HG02943 (cell line): ENCODE results near the gene CHRNB1.
"Not testable (repeated sequence)": the region's sequence is repeated elsewhere in the genome, so short reads cannot be mapped to it uniquely, and the experiment has no call there.

Source experiments
- ATAC-seq: cut with Tn5 transposase; IDR thresholded peaks from one replicate; pipeline ENCODE4 v1.9.1; 2021; ENCODE audit warnings: mild to moderate bottlenecking, low read depth, moderate library complexity; ENCODE audit not compliant: unreplicated experiment

CHRNB1 gene

DNA sequence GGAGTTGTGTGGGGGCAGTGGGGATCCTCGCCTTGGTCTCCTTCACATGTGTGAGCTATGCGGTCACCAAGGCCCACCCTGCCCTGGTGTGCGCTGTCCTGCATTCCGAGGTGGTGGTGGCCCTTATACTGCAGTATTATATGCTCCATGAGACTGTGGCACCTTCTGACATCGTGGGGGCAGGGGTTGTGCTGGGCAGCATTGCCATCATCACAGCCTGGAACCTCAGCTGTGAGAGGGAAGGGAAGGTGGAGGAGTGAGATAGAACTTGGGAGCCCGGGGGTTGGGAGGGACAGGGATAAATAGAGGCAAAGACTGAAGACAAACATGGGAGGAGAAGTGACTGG is 37.9 kb downstream of the CHRNB1 start:
- ATAC-seq = not testable (repeated sequence)

DNA sequence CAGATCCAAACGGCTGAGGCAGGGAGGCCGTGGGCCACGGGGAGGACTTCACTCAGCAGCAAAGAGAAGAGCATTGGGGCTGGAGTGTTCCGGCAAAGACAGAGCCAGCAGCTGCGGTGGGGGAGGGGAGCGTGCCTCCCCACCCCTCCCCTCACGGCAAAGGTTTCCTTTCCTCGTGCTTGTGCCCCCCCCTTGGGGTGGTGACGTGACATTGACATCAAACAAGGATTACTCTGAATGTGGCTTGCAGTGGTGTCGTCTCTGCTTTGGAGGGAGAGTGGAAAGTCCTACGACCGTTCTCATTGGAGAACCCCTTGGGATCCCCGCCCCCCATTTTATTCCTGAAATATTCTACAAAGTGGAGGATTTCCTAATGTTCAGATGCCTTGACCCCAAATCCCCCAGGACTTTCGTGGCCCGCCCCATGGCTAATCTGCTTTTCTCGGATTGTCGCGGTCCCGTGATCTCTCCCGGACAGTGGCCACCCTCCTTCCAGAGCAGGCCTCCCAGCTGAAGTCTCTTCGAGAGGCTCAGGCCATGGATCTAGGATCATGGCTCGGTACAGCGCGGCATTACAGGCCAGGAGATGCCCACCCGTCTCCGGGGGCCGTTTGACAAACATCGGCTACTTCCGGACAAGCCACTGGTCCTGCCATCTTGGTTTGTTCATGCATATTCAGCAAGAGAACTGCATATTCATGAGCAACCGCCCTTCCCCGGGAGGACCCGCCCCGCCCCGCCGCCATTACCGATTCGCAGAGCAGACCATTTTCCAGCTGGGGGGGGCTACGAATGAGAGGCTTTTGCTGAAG is 38.6 kb downstream of the CHRNB1 start:
- ATAC-seq = peak; percentile 34

- ATAC-seq = peak; percentile 63
Measured at GRCh38 chr17:7484067-7484918, 39.4 kb downstream of the CHRNB1 start, which contains the start of gene POLR2A. POLR2A (plus strand) TSS chr17:7484366.

- ATAC-seq = no peak
Measured at GRCh38 chr17:7484919-7485377, 40.1 kb downstream of the CHRNB1 start.

DNA sequence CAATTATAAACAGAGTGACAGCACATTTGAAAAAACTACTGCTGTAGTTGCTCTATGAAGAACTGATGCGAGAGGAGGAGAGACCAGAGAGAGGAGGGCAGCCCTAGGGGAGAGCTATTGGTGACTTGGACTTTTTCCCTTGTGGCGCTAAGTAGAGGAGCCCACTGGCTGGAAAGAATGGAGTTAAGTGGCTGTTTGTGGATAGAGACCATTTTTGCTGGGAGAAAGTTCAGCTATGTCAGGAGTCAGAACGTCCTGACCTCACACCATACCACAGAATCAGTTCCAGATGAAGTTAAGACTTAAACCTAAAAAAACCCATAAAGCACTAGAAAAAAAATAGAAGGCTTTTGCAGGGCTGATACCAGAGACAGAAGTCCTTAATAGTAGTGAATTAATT is 41.3 kb downstream of the CHRNB1 start:
- ATAC-seq = no peak

- ATAC-seq = no peak
Measured at GRCh38 chr17:7490144-7490543, 45.3 kb downstream of the CHRNB1 start.

DNA sequence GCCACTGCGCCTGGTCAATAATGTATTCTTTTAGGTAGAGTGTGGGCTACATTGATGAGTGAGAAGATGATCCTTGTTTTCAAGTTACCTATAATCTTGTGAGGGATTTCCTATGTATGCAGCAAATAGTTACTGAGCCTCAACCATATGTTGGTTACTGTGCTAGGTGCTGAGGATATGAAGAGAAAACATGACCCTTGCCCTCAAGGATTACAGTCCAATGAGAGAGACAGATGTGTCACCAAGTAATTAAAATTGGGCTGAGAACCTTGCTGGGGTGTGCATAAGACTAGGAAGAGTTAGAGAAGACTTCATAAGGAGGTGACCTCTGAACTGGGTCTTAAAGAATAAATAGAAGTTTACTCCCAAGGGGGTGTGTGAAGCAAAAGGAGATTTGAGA is 46.7 kb downstream of the CHRNB1 start:
- ATAC-seq = no peak

GRCh38 chr17:7493941-7494340 is 49.1 kb downstream of the CHRNB1 start:
- ATAC-seq = no peak

DNA sequence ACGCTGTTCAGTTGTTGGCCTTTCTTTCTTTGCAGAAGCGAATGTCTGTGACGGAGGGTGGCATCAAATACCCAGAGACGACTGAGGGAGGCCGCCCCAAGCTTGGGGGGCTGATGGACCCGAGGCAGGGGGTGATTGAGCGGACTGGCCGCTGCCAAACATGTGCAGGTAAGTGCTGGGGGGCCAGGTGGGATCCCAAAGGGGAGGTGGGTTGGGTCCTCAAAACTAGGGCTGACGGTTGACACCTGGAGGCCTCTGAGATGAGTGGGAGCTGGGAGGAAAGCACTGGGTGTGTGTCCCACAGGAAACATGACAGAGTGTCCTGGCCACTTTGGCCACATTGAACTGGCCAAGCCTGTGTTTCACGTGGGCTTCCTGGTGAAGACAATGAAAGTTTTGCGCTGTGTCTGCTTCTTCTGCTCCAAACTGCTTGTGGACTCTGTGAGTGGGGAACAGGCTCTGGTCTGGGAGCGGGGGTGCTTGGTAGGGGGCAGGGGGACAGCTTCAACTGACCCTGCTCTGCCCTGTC is 51.1 kb downstream of the CHRNB1 start:
- ATAC-seq = no peak

GRCh38 chr17:7496470-7497183 is 51.8 kb downstream of the CHRNB1 start:
- ATAC-seq = no peak

GRCh38 chr17:7497228-7497627 is 52.4 kb downstream of the CHRNB1 start:
- no peak for ATAC-seq

- ATAC-seq = no peak
Measured at GRCh38 chr17:7497636-7498035, 52.8 kb downstream of the CHRNB1 start.

- no peak for ATAC-seq
Measured at GRCh38 chr17:7499161-7499560, 54.3 kb downstream of the CHRNB1 start.

DNA sequence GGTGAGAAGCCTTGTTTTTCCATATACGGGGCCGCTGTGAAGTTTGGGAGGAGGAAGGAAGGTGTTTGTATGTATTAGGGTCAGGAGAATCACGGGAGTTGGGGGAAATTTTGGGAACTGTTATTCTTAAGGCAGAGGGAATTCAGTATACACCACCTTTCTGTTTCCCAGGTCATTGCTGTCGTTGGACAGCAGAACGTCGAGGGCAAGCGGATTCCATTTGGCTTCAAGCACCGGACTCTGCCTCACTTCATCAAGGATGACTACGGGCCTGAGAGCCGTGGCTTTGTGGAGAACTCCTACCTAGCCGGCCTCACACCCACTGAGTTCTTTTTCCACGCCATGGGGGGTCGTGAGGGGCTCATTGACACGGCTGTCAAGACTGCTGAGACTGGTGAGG is 56.9 kb downstream of the CHRNB1 start:
- no peak for ATAC-seq

GRCh38 chr17:7502171-7502847 is 57.4 kb downstream of the CHRNB1 start:
- ATAC-seq = no peak

- ATAC-seq = no peak
Measured at GRCh38 chr17:7502987-7503386, 58.1 kb downstream of the CHRNB1 start.

GRCh38 chr17:7503521-7503920 is 58.7 kb downstream of the CHRNB1 start:
- no peak for ATAC-seq
